HG03103 (cell line): ENCODE data around the gene FOXN1.
A peak's percentile ranks its signal among the peaks of the same experiment; 100 is the strongest.
"Not testable (repeated sequence)": the region's sequence is repeated elsewhere in the genome, so short reads cannot be mapped to it uniquely, and the experiment has no call there.

Source experiments
- ATAC-seq: cut with Tn5 transposase; IDR thresholded peaks from one replicate; pipeline ENCODE4 v1.9.1; 2021; ENCODE audit warnings: low read depth; ENCODE audit not compliant: unreplicated experiment

Gene FOXN1

GRCh38 chr17:28505986-28506665 is at the start of gene FOXN1:
Gene FOXN1 (plus strand): TSS chr17:28506348. CDS start chr17:28523970, 17,622 bp downstream.
- ATAC-seq, result no peak

- ATAC-seq, result no peak
Observed at GRCh38 chr17:28457890-28458289, 48.3 kb upstream of the FOXN1 start.

GRCh38 chr17:28458881-28459280 is 47.3 kb upstream of the FOXN1 start:
- ATAC-seq, result not testable (repeated sequence)

GRCh38 chr17:28460901-28461300 is 45.2 kb upstream of the FOXN1 start:
- no peak for ATAC-seq

- no peak for ATAC-seq
Observed at GRCh38 chr17:28466001-28466400, 40.1 kb upstream of the FOXN1 start.

GRCh38 chr17:28466521-28467048 is 39.6 kb upstream of the FOXN1 start:
- no peak for ATAC-seq

- no peak for ATAC-seq
Observed at GRCh38 chr17:28467456-28468025, 38.6 kb upstream of the FOXN1 start.

GRCh38 chr17:28468033-28468735 is 38.0 kb upstream of the FOXN1 start:
- ATAC-seq, result not testable (repeated sequence)

GRCh38 chr17:28468781-28469180 is 37.4 kb upstream of the FOXN1 start:
- peak; percentile 52 for ATAC-seq

GRCh38 chr17:28469376-28469775 is 36.8 kb upstream of the FOXN1 start:
- no peak for ATAC-seq

GRCh38 chr17:28470266-28470913 is 35.8 kb upstream of the FOXN1 start:
- ATAC-seq, result no peak

GRCh38 chr17:28470914-28471366 is 35.2 kb upstream of the FOXN1 start:
- no peak for ATAC-seq

GRCh38 chr17:28471531-28472342 is 34.4 kb upstream of the FOXN1 start:
- ATAC-seq, result no peak

- no peak for ATAC-seq
Observed at GRCh38 chr17:28472871-28473497, 33.2 kb upstream of the FOXN1 start.

GRCh38 chr17:28473542-28473941 is 32.6 kb upstream of the FOXN1 start, which contains the start of gene SLC13A2:
Gene SLC13A2 (plus strand): TSS chr17:28473644. CDS start chr17:28473713, 69 bp downstream.
- ATAC-seq, result no peak

GRCh38 chr17:28474111-28474531 is 32.0 kb upstream of the FOXN1 start:
- no peak for ATAC-seq

- ATAC-seq, result no peak
Observed at GRCh38 chr17:28475151-28475900, 30.8 kb upstream of the FOXN1 start.

- no peak for ATAC-seq
Observed at GRCh38 chr17:28476076-28476865, 29.9 kb upstream of the FOXN1 start.
